ENCODE measurements around the gene MTERF1.
"Not testable (repeated sequence)": the region's sequence is repeated elsewhere in the genome, so short reads cannot be mapped to it uniquely, and the experiment has no call there.

MTERF1 gene

GRCh38 chr7:91883676-91884362 lies 3.3 kb upstream of the MTERF1 start:
- DNase-seq (ENCODE audit: low read depth in 2 of 2, low spot score in 1 of 2) = no peak

- no peak for DNase-seq (ENCODE audit: low read depth in 2 of 2, low spot score in 1 of 2)
Observed at GRCh38 chr7:91880016-91880412, 488 bp downstream of the MTERF1 start.

DNA sequence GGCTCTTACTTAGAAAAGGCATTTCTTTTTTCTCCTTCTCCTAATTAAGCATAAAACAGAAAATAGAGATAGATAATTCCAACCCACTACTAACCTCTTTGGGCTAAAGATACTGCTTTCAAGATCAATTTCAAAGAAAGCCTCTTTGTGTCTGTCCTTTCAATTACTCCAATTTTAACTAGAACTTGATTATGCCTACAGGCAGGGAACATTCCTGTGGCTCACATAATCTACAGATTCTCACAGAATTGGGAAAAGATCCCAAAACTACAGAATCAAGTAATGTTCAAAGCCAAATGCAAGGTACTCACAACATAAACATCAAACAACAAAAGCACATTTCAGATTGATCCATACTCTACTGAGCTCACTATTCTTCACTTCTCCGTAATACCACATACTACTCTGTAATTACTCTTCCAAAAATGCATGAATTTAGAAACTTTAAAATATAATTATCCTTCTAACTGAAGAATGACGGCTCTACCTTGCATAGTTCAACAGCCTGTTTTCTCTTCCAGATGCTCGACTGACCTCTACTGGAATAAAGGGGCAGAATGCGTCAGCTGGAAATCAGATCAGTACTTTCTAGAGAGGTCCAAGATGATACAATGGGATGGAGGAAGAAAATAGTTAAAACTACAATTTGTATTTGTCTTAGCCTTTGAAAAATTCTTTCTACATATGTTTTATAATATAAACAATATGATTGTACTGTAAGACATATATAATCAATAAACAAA lies 3.9 kb downstream of the MTERF1 start:
- no peak for DNase-seq (ENCODE audit: low read depth in 2 of 2, low spot score in 1 of 2)

DNA sequence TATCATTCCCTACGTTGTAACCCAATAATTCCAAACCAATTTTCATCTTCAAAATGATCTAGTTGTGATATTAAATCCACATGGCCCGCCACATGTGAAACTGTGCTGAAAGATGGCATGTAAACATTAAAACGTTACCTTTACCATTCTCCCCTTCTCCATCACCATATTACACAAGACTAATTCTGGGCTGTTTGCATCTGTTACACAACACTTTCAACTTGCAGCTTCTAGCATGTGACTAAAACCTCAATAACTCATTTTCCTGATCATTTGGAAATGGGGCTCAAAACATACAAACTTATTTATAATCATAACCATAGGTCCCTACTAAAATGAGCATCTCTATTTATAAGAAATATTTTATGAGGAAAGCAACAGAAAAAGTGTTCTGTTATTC lies 4.7 kb downstream of the MTERF1 start:
- no peak for DNase-seq (ENCODE audit: low read depth in 2 of 2, low spot score in 1 of 2)

GRCh38 chr7:91872928-91873327 lies 7.6 kb downstream of the MTERF1 start:
- no peak for DNase-seq (ENCODE audit: low read depth in 2 of 2, low spot score in 1 of 2)

GRCh38 chr7:91872069-91872468 lies 8.4 kb downstream of the MTERF1 start:
- no peak for DNase-seq (ENCODE audit: low read depth in 2 of 2, low spot score in 1 of 2)

GRCh38 chr7:91869661-91870060 lies 10.8 kb downstream of the MTERF1 start:
- no peak for DNase-seq (ENCODE audit: low read depth in 2 of 2, low spot score in 1 of 2)

GRCh38 chr7:91866599-91867148 lies 13.8 kb downstream of the MTERF1 start:
- no peak for DNase-seq (ENCODE audit: low read depth in 2 of 2, low spot score in 1 of 2)

DNA sequence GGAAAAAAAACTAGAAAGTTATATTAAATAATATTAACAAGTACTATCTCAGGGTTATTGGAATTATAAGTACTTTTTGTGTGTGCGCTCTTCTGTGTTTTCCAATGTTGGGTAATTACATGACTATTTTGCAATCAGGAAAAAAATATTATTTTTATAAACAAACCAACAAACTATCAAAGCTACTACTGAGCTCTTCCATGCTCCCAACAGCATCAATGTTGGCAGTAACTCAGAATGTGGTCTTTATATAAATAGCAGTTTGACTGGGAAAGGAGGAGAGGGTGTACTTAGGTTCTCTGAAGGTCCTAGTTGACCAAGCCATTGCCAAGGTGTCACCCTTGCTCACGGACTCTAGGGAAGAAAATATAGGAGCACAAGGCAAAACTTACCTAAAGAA lies 15.0 kb downstream of the MTERF1 start:
- no peak for DNase-seq (ENCODE audit: low read depth in 2 of 2, low spot score in 1 of 2)

DNA sequence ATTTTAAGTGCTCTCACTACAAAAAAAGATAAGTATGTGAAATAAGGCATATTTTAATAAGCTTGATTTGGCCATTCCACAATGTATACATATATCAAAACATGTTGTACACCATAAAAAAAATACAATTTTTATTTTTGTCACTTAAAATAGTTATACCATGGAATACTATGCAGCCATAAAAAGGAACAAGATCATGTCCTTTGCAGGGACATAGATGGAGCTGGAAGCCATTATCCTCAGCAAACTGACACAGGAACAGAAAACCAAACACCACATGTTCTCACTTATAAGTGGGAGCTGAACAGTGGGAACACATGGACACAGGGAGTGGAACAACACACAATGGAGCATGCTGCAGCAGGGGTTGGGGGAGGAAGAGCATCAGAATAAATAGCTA lies 15.9 kb downstream of the MTERF1 start:
- not testable (repeated sequence) for DNase-seq (ENCODE audit: low read depth in 2 of 2, low spot score in 1 of 2)

GRCh38 chr7:91864070-91864469 lies 16.4 kb downstream of the MTERF1 start:
- no peak for DNase-seq (ENCODE audit: low read depth in 2 of 2, low spot score in 1 of 2)

DNA sequence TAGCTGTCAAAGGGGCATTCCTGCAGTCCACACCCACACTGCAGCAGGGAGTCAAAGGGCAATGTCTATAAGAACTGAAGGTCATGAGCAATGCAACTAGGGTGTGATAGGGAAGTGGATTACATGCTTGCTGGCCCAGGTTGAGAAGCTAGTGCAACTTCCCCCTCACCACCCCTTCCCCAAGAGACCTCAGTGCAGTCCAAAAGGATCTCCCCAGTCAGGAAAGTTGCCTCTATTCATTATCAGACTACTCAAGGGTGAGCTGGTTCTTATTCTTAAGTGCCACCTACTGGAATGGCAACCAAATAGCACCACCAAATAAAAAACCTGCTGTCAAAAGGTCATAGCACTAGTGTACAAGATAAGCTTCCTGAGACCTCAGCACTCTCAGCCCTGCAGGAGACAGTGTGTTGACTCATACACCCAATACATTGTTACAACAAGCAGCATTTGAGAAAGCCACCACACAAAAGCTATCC lies 28.2 kb downstream of the MTERF1 start:
- no peak for DNase-seq (ENCODE audit: low read depth in 2 of 2, low spot score in 1 of 2)

DNA sequence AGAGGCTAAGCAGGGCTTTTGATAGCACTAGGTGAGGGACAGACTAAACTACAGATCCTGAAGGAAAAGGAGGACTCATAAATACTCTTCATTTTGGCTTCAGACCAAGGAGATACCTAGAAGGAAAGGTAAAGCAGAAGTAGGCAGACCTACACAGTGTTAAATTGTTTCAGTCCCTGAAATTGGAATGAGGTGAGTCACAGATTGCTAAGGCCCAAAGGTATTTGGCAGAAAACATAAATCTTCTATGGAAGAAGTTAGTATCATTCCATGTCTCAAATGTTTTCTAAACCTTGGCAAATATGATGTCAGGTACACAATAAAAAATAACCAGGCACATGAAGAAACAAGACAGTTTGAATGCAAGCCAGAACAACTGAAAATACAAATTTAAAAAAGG lies 30.0 kb downstream of the MTERF1 start:
- no peak for DNase-seq (ENCODE audit: low read depth in 2 of 2, low spot score in 1 of 2)

DNA sequence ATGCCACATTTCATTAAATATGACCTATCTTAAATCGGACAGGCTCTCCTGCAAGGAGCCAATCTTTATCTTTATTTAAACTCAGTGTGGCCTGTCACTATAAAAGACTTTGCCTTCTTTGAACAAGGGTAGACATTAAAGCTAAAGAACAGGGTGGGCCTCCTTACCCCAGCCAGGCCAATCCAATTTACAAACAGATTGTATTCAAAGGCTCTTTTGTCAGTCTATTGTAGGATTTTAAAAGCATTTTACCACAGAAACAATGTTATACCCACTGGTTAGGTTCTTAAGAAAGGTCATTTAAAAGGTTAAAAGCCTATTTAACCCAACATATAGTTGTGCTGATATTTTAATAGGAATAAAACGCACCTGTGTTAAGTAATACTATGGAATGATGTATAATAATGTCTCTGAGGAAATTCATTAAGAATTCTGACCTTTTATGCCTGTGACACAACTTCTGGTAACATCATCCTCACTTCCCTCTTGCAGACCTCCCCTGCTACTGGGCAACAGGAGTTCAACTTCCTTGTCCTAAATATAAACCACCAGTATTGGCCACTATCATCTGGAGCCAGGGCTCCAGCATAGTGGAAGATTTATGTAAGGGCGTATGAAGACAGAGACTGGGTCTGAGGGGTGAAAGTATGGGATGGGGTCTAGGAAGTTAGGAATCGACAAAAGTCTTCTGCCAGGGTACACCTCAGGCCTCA lies 32.5 kb downstream of the MTERF1 start:
- DNase-seq (ENCODE audit: low read depth in 2 of 2, low spot score in 1 of 2) = no peak

DNA sequence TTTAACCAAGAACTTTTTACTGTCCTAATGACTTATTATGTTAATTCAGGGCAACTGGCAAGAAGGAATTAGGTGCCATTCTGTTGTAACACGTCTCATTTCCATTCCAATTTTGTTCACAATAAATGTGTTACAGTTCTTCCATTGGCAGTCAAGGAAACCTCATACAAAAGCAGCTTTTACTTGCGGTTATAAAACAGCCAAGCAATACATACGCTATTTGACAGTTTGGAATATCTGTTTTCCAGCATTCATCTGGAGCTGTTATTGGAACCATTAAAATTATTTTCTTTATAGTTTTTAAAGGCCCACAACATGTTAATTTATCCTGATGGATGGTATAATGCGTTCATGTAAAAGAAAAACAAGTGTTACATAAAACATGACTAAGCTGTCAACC lies 33.3 kb downstream of the MTERF1 start:
- DNase-seq (ENCODE audit: low read depth in 2 of 2, low spot score in 1 of 2) = no peak

DNA sequence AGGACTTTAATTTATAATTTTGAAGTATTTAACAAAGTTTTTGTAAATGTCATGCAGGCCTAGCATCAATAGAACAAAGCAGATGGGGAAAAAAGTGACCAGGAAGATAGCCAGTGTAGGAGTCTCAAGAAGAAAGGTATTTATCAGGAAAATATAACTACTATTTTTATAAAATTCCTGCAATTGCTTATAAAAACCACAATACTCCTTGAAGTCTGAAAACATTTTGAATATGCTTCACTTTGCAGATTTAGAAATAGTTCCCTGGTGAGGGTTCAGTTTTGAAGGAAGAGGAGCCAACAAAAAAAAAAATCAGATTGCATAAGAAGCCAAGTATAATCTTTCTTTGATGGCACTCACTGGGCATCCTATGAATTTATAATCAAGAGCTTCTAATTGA lies 34.1 kb downstream of the MTERF1 start:
- DNase-seq (ENCODE audit: low read depth in 2 of 2, low spot score in 1 of 2) = no peak

DNA sequence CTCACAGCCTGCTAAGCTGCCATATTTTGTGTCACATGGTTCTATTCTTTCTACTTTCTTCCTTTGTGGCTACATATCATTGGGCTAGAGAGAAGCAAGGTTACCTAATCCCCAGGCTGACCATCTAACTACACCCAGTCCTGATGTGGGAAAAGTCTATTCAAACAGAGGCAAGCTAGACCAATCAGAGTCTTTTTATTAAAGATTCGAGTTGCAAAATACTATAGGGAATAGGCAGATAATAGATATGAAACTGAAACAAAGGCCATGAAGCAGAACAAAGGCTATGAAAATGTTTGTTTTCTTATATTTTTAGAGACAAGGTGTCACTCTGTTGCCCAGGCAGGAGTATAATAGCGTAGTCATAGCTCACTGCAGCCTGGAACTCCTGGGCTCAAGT lies 36.7 kb downstream of the MTERF1 start:
- no peak for DNase-seq (ENCODE audit: low read depth in 2 of 2, low spot score in 1 of 2)

- no peak for DNase-seq (ENCODE audit: low read depth in 2 of 2, low spot score in 1 of 2)
Observed at GRCh38 chr7:91838439-91838838, 42.1 kb downstream of the MTERF1 start.

- DNase-seq (ENCODE audit: low read depth in 2 of 2, low spot score in 1 of 2) = no peak
Observed at GRCh38 chr7:91837397-91838070, 43.0 kb downstream of the MTERF1 start.

DNA sequence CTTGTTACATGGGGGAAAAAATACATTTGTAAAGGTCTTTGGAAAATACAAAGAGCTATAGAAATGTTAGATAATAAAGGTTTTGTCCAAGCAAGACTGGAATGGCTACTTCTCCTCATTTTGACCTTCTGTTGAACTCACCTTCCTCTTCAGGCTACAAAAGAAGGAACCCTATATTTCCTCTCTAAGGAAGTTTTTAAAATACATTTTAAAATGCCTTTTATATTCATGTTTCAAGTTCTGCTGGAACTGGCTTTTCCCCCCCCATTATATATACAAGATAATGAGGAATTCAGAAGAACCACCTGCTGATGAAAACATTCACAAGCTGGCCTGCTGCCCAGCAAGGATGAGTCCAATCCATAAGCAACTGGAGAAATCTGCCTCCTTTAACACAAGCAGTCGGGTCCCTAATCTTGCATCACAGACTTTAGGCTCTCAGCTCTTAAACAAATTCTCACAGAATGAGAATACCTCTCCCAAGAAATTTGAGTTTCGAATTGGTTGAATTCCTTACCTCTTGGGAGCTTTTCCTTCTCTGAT lies 44.6 kb downstream of the MTERF1 start:
- no peak for DNase-seq (ENCODE audit: low read depth in 2 of 2, low spot score in 1 of 2)
